Thymus (tissue), 11 donors: ENCODE data around the gene ZC3H12C. TPM values are rescaled to one million over a fixed set of nuclear protein-coding genes. Genes with fewer than 3 reads are reported as not detected.

Source experiments
- DNase-seq, 9 donors: peaks; one replicate each; pipeline ENCODE4 v3.0.0-alpha.2; 2013; ENCODE audit warnings: low spot score in 9 of 9, low read depth in 6 of 9, missing footprints in 1 of 9
- H3K27ac ChIP-seq, 2 donors: one replicate each; pipeline ENCODE4 v1.5.1; 2013; ENCODE audit warnings: control low read depth in 1 of 2, low read depth in 1 of 2, low read length in 1 of 2, mild to moderate bottlenecking in 1 of 2, moderate library complexity in 1 of 2
- H3K27me3 ChIP-seq, 2 donors: one replicate each; pipeline ENCODE4 v1.5.1; 2013; ENCODE audit warnings: low read length in 1 of 2; ENCODE audit not compliant: control insufficient read depth in 2 of 2, insufficient read depth in 1 of 2
- H3K36me3 ChIP-seq, 2 donors: one replicate each; pipeline ENCODE4 v1.5.1; 2013; ENCODE audit warnings: low read length in 1 of 2, mild to moderate bottlenecking in 1 of 2, moderate library complexity in 1 of 2; ENCODE audit not compliant: control insufficient read depth in 2 of 2, insufficient read depth in 2 of 2
- H3K4me1 ChIP-seq, 2 donors: one replicate each; pipeline ENCODE4 v1.5.1; 2013; ENCODE audit warnings: low read length in 2 of 2; ENCODE audit not compliant: control insufficient read depth in 2 of 2, insufficient read depth in 2 of 2
- H3K4me3 ChIP-seq, 2 donors: one replicate each; pipeline ENCODE4 v1.5.1; 2013; ENCODE audit warnings: low read length in 2 of 2, control low read depth in 1 of 2, mild to moderate bottlenecking in 1 of 2
- H3K9me3 ChIP-seq, 2 donors: one replicate each; pipeline ENCODE4 v1.5.1; 2013; ENCODE audit warnings: low read length in 1 of 2, mild to moderate bottlenecking in 1 of 2; ENCODE audit not compliant: control insufficient read depth in 2 of 2, insufficient read depth in 1 of 2
- WGBS: extraction: QIAGEN DNeasy Blood & Tissue Kit; methylation state at CpG from one replicate; pipeline ENCODE4 v1.1.7; 2013; 5-methylcytosine and 5-hydroxymethylcytosine counted together
- polyA plus RNA-seq: library from polyadenylated mRNA; stranded (reverse); fragments of 200-250 nt; gene quantifications from one replicate; pipeline ENCODE4 v1.2.3, GENCODE V29; 2013
- total RNA-seq: library from RNA; stranded (reverse); fragments of 120-200 nt; gene quantifications from one replicate; pipeline ENCODE4 v1.2.4, GENCODE V29; 2013
- donor health status: healthy.

The ZC3H12C gene
- total and polyA plus RNA-seq, 2 donors = 2.6 to 3.0 TPM

GRCh38 chr11:110128161-110128560 is 35.0 kb downstream of the ZC3H12C start:
- no peak for DNase-seq
- Histone ChIP-seq H3K27me3 (no peaks in the 10 kb centered on the region), H3K4me1 (no peaks in the 10 kb centered on the region), H3K27ac (no peak overlapping the region), H3K36me3 (no peaks in the 10 kb centered on the region), H3K9me3 (no peaks in the 10 kb centered on the region), H3K4me3 (no peak overlapping the region)
- 89% methylated on average over 2 of the region's 2 CpGs for WGBS

GRCh38 chr11:110130642-110131238 is 37.5 kb downstream of the ZC3H12C start:
- no peak overlapping the region for H3K27ac ChIP-seq
- no peak overlapping the region for H3K4me3 ChIP-seq
- WGBS = 96% methylated on average over 10 of the region's 10 CpGs
- no peaks in the 10 kb centered on the region for H3K9me3 ChIP-seq
- H3K4me1 ChIP-seq = no peaks in the 10 kb centered on the region
- no peaks in the 10 kb centered on the region for H3K36me3 ChIP-seq
- H3K27me3 ChIP-seq = no peaks in the 10 kb centered on the region
- no peak for DNase-seq

GRCh38 chr11:110131386-110132123 is 38.4 kb downstream of the ZC3H12C start:
- no peak for DNase-seq
- Histone ChIP-seq H3K36me3 (no peaks in the 10 kb centered on the region), H3K4me3 (no peak overlapping the region), H3K27me3 (no peaks in the 10 kb centered on the region), H3K9me3 (no peaks in the 10 kb centered on the region), H3K27ac (no peak overlapping the region), H3K4me1 (no peaks in the 10 kb centered on the region)
- 88% methylated on average over 6 of the region's 6 CpGs for WGBS

GRCh38 chr11:110133160-110133559 is 40.0 kb downstream of the ZC3H12C start:
- DNase-seq = no peak

GRCh38 chr11:110134110-110134509 is 40.9 kb downstream of the ZC3H12C start:
- Histone ChIP-seq H3K4me3 (no peak overlapping the region), H3K27me3 (no peaks in the 10 kb centered on the region), H3K36me3 (no peaks in the 10 kb centered on the region), H3K4me1 (no peaks in the 10 kb centered on the region), H3K9me3 (no peaks in the 10 kb centered on the region), H3K27ac (no peak overlapping the region)
- 96% methylated on average over 6 of the region's 6 CpGs for WGBS
- DNase-seq = no peak

More at GRCh38 chr11:110133160-110133559, 40.0 kb downstream of the ZC3H12C start:
- Histone ChIP-seq H3K4me3 (no peak overlapping the region), H3K36me3 (no peaks in the 10 kb centered on the region), H3K27ac (no peak overlapping the region), H3K4me1 (no peaks in the 10 kb centered on the region), H3K27me3 (no peaks in the 10 kb centered on the region), H3K9me3 (no peaks in the 10 kb centered on the region)
- 97% methylated on average over 2 of the region's 2 CpGs for WGBS

- Histone ChIP-seq H3K4me3 (no peak overlapping the region), H3K4me1 (no peaks in the 10 kb centered on the region), H3K27me3 (no peaks in the 10 kb centered on the region), H3K9me3 (no peaks in the 10 kb centered on the region), H3K36me3 (no peaks in the 10 kb centered on the region), H3K27ac (no peak overlapping the region)
- no peak for DNase-seq
Measured at GRCh38 chr11:110141812-110142211, 48.6 kb downstream of the ZC3H12C start.

- DNase-seq = no peak
- Histone ChIP-seq H3K36me3 (no peaks in the 10 kb centered on the region), H3K4me3 (no peak overlapping the region), H3K27me3 (no peaks in the 10 kb centered on the region), H3K27ac (no peak overlapping the region), H3K9me3 (no peaks in the 10 kb centered on the region), H3K4me1 (no peaks in the 10 kb centered on the region)
- 56% methylated on average over 3 of the region's 3 CpGs for WGBS
Measured at GRCh38 chr11:110147962-110148709, 54.9 kb downstream of the ZC3H12C start.

- H3K9me3 ChIP-seq = no peaks in the 10 kb centered on the region
- no peak overlapping the region for H3K27ac ChIP-seq
- H3K27me3 ChIP-seq = no peaks in the 10 kb centered on the region
- WGBS = 83% methylated on average over 9 of the region's 9 CpGs
- no peak for DNase-seq
- no peak overlapping the region for H3K4me3 ChIP-seq
- H3K36me3 ChIP-seq = no peaks in the 10 kb centered on the region
- H3K4me1 ChIP-seq = no peaks in the 10 kb centered on the region
Measured at GRCh38 chr11:110148775-110149744, 55.9 kb downstream of the ZC3H12C start.
